ENCODE results near the gene ZNF33B. TPM values are rescaled to one million over a fixed set of nuclear protein-coding genes. Genes with fewer than 3 reads are reported as not detected.

The ZNF33B gene
- total RNA-seq, 2 experiments from 2014 or later, result 18.6 to 22.8 TPM

GRCh38 chr10:42549851-42550250 is 88.5 kb downstream of the ZNF33B start:
- H3K4me3 Mint-ChIP-seq, result no peak overlapping the region

GRCh38 chr10:42548254-42548653 is 90.1 kb downstream of the ZNF33B start:
- DNase-seq, result no peak
- no peak for ATAC-seq
- Mint-ChIP-seq H3K36me3 (ENCODE audit: low read depth) (peaks cover 74% of the 10 kb centered on the region), H3K27me3 (ENCODE audit: low read depth) (no peaks in the 10 kb centered on the region), H3K4me3 (no peak overlapping the region), H3K27ac (no peak overlapping the region), H3K4me1 (ENCODE audit: low read depth) (peaks cover 36% of the 10 kb centered on the region), H3K9me3 (ENCODE audit: insufficient read depth) (peaks cover 13% of the 10 kb centered on the region)
- POLR2A ChIA-PET, result no interaction called here
- CTCF ChIA-PET, result no interaction called here

More at GRCh38 chr10:42549851-42550250, 88.5 kb downstream of the ZNF33B start:
- Mint-ChIP-seq H3K9me3 (ENCODE audit: insufficient read depth) (peaks cover 10% of the 10 kb centered on the region), H3K36me3 (ENCODE audit: low read depth) (peaks cover 60% of the 10 kb centered on the region), H3K27me3 (ENCODE audit: low read depth) (no peaks in the 10 kb centered on the region), H3K4me1 (ENCODE audit: low read depth) (peaks cover 39% of the 10 kb centered on the region), H3K27ac (no peak overlapping the region)
- CTCF ChIA-PET, result no interaction called here
- POLR2A ChIA-PET, result no interaction called here
- ATAC-seq, result no peak
- DNase-seq, result no peak

GRCh38 chr10:42544945-42545344 is 93.4 kb downstream of the ZNF33B start:
- Mint-ChIP-seq H3K27ac (no peak overlapping the region), H3K4me3 (no peak overlapping the region), H3K9me3 (ENCODE audit: insufficient read depth) (peaks cover 32% of the 10 kb centered on the region), H3K36me3 (ENCODE audit: low read depth) (peaks cover 74% of the 10 kb centered on the region), H3K27me3 (ENCODE audit: low read depth) (no peaks in the 10 kb centered on the region), H3K4me1 (ENCODE audit: low read depth) (peaks cover 13% of the 10 kb centered on the region)
- DNase-seq, result no peak
- ChIA-PET POLR2A (no interaction called here), CTCF (no interaction called here)
- ATAC-seq, result no peak

- POLR2A ChIA-PET, result no interaction called here
- ATAC-seq (no peak), DNase-seq (no peak)
- H3K4me1 Mint-ChIP-seq (ENCODE audit: low read depth), result peaks cover 11% of the 10 kb centered on the region
- CTCF ChIA-PET, result no interaction called here
- no peak overlapping the region for H3K4me3 Mint-ChIP-seq
- H3K27me3 Mint-ChIP-seq (ENCODE audit: low read depth), result no peaks in the 10 kb centered on the region
- H3K27ac Mint-ChIP-seq, result no peak overlapping the region
- peaks cover 32% of the 10 kb centered on the region for H3K9me3 Mint-ChIP-seq (ENCODE audit: insufficient read depth)
- peaks cover 73% of the 10 kb centered on the region for H3K36me3 Mint-ChIP-seq (ENCODE audit: low read depth)
Measured at GRCh38 chr10:42543840-42544372, 94.5 kb downstream of the ZNF33B start.

Other genes starting within 250 kb of the ZNF33B start
- 10 to 100 TPM; 17.5 to 18.1 TPM for gene BMS1, start 144.2 kb upstream of the ZNF33B start, total RNA-seq